Skeletal muscle tissue (tissue), 4 donors: ENCODE results near the gene CABYR. TPM values are rescaled to one million over a fixed set of nuclear protein-coding genes. Genes with fewer than 3 reads are reported as not detected.

Experiments used
- H3K27ac ChIP-seq: one replicate; pipeline ENCODE4 v1.7.0; 2013; ENCODE audit warnings: mild to moderate bottlenecking, low read depth, low read length, inconsistent platforms
- H3K27me3 ChIP-seq, 3 donors: one replicate each; pipeline ENCODE4 v1.7.0; 2013; ENCODE audit warnings: low read length in 3 of 3; ENCODE audit not compliant: control insufficient read depth in 3 of 3, insufficient read depth in 3 of 3
- H3K36me3 ChIP-seq, 3 donors: one replicate each; pipeline ENCODE4 v1.7.0; 2013; ENCODE audit warnings: low read length in 3 of 3; ENCODE audit not compliant: control insufficient read depth in 3 of 3, insufficient read depth in 3 of 3
- H3K4me1 ChIP-seq, 3 donors: one replicate each; pipeline ENCODE4 v1.7.0; 2013; ENCODE audit warnings: low read length in 3 of 3, mild to moderate bottlenecking in 3 of 3; ENCODE audit not compliant: control insufficient read depth in 3 of 3, insufficient read depth in 3 of 3
- H3K4me3 ChIP-seq, 3 donors: one replicate each; pipeline ENCODE4 v1.7.0; 2013; ENCODE audit warnings: low read length in 3 of 3
- H3K9ac ChIP-seq, 3 donors: one replicate each; pipeline ENCODE4 v1.7.0; 2013; ENCODE audit warnings: low read length in 3 of 3, mild to moderate bottlenecking in 3 of 3, moderate library complexity in 2 of 3, low read depth in 1 of 3
- H3K9me3 ChIP-seq, 3 donors: one replicate each; pipeline ENCODE4 v1.7.0; 2013; ENCODE audit warnings: low read length in 3 of 3; ENCODE audit not compliant: control insufficient read depth in 3 of 3
- total RNA-seq: library from RNA; depleted of rRNA; stranded (reverse); fragments of >200 nt; gene quantifications from one replicate; pipeline ENCODE4 v1.2.3, GENCODE V29; 2014
- donor health status: Osteomylitis.

The CABYR gene
- total RNA-seq, 1 donor from 2014 or later = 3.1 TPM

DNA sequence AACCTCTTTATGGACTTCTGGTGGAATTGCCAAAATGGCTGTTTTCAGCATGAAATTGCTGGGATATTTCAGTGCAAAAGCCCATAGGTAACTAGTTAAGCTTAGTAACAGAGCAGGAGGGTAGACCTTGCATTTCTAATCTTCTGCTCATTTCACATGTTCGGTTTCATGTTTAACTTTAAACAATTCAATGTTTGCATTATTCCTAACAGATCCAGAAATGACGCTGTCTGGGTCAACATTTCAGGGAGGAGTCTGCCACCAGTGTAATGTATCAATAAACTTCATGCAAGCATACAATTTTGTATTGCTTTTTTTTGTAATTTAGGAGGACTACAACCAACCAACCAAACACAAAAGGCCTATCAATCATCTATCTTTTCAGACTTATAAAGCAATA lies 22.4 kb downstream of the CABYR start:
- Histone ChIP-seq H3K9me3 (no peaks in the 10 kb centered on the region), H3K4me3 (no peak overlapping the region), H3K27me3 (no peaks in the 10 kb centered on the region), H3K36me3 (peaks cover 30 to 56% (median 45%) of the 10 kb centered on the region in 3 donors), H3K4me1 (no peaks in the 10 kb centered on the region), H3K27ac (no peak overlapping the region), H3K9ac (no peak overlapping the region)

GRCh38 chr18:24168496-24168895 lies 29.6 kb downstream of the CABYR start:
- H3K9ac ChIP-seq = no peak overlapping the region
- peaks cover 36 to 55% (median 53%) of the 10 kb centered on the region in 3 donors for H3K36me3 ChIP-seq
- H3K9me3 ChIP-seq = no peaks in the 10 kb centered on the region
- H3K27ac ChIP-seq = no peak overlapping the region
- no peaks in the 10 kb centered on the region for H3K27me3 ChIP-seq
- no peak overlapping the region for H3K4me3 ChIP-seq
- no peaks in the 10 kb centered on the region for H3K4me1 ChIP-seq

GRCh38 chr18:24170360-24170759 lies 31.5 kb downstream of the CABYR start:
- H3K36me3 ChIP-seq = peaks cover 27 to 49% (median 41%) of the 10 kb centered on the region in 3 donors

DNA sequence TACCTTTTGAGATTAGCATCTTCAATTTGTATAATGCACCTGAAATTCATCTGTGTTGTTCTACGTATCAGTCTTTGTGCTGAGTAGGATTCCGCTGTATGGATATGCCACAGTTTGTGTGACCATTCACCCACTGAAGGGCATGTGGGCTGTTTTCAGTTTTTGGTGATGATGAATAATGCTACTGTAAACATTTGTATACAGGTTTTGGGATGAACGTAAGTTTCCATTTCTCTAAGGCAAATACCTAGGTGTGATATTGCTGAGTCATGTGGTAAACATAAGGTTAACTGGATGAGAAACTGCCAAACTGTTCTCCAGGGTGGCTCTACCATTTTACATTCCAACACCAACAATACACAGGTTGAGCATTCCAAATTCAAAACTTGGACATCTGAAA lies 35.1 kb downstream of the CABYR start:
- H3K9me3 ChIP-seq = no peaks in the 10 kb centered on the region
- H3K9ac ChIP-seq = no peak overlapping the region
- H3K27ac ChIP-seq = no peak overlapping the region
- no peak overlapping the region for H3K4me3 ChIP-seq
- no peaks in the 10 kb centered on the region for H3K4me1 ChIP-seq
- peaks cover 15 to 29% (median 16%) of the 10 kb centered on the region in 3 donors for H3K36me3 ChIP-seq
- H3K27me3 ChIP-seq = no peaks in the 10 kb centered on the region

More at GRCh38 chr18:24170360-24170759, 31.5 kb downstream of the CABYR start:
- Histone ChIP-seq H3K9me3 (no peaks in the 10 kb centered on the region), H3K4me3 (no peak overlapping the region), H3K9ac (no peak overlapping the region), H3K27me3 (no peaks in the 10 kb centered on the region), H3K27ac (no peak overlapping the region), H3K4me1 (no peaks in the 10 kb centered on the region)

DNA sequence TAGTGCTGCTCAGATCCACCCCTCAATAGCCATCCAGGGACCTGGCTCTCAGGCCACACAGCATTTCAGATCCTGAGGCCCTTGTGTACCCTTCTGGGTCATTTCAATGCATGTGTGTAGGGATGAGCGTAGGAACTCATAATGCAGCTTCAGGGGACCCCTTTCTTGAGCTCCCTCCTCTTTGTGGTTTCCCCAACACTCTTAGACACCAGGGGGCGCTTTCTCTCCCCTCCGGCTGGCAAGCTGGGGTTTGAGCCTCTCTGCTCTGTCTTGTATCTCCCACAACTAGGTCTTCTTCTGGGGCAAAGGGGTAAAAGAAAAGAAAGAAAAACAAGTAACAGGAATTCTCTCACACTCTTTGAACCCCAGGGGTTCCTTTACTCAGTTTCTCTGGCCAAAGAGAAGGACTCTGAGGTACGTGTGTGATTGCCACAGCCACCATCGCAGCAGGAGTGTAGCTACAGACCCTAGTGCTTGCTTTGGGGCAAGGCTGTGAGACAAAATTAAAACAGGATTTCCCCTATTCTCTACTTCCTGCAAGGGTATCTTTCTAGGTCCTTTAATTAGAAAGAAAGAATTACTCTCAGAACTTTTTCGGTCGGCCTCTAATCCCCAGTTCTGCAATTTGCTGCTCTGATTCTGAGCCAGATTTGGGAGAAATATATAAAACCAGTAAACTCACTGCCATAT lies 38.0 kb downstream of the CABYR start:
- no peaks in the 10 kb centered on the region for H3K4me1 ChIP-seq
- peaks cover 3 to 19% (median 4%) of the 10 kb centered on the region in 3 donors for H3K36me3 ChIP-seq

GRCh38 chr18:24177499-24178133 lies 38.8 kb downstream of the CABYR start:
- Histone ChIP-seq H3K9ac (no peak overlapping the region), H3K27ac (no peak overlapping the region), H3K27me3 (no peaks in the 10 kb centered on the region), H3K4me3 (no peak overlapping the region), H3K9me3 (no peaks in the 10 kb centered on the region), H3K36me3 (peaks cover 3 to 20% (median 4%) of the 10 kb centered on the region in 3 donors), H3K4me1 (no peaks in the 10 kb centered on the region)

More for the DNA sequence above, 38.0 kb downstream of the CABYR start:
- no peaks in the 10 kb centered on the region for H3K27me3 ChIP-seq
- no peak overlapping the region for H3K9ac ChIP-seq
- no peaks in the 10 kb centered on the region for H3K9me3 ChIP-seq
- no peak overlapping the region for H3K4me3 ChIP-seq
- no peak overlapping the region for H3K27ac ChIP-seq

DNA sequence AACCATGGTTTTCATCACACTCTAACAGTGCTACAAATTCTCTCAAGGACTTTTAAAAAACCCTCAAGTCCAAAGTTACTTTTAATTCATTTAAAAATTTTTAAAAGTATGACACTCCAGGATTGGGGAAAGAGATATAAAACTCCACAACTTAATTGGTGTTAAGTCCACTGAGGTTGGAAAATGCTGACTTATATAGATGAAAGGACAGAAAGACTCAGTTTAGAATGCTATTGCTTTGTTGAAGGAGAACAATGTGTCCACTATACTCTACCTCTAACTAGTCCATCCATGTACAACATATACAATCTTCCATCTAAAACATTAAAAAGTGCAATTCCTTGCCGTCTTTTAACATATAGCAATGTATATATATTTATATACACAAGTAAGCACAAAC lies 41.2 kb downstream of the CABYR start:
- H3K9me3 ChIP-seq = no peaks in the 10 kb centered on the region
- H3K4me1 ChIP-seq = no peaks in the 10 kb centered on the region
- H3K27ac ChIP-seq = no peak overlapping the region
- H3K27me3 ChIP-seq = no peaks in the 10 kb centered on the region
- H3K9ac ChIP-seq = no peak overlapping the region
- H3K4me3 ChIP-seq = no peak overlapping the region
- peaks cover 0 to 18% (median 4%) of the 10 kb centered on the region in 3 donors for H3K36me3 ChIP-seq

GRCh38 chr18:24181806-24182205 lies 42.9 kb downstream of the CABYR start:
- peaks cover 0 to 16% (median 4%) of the 10 kb centered on the region in 3 donors for H3K36me3 ChIP-seq
- no peaks in the 10 kb centered on the region for H3K4me1 ChIP-seq
- no peaks in the 10 kb centered on the region for H3K9me3 ChIP-seq
- no peaks in the 10 kb centered on the region for H3K27me3 ChIP-seq
- no peak overlapping the region for H3K9ac ChIP-seq
- no peak overlapping the region for H3K4me3 ChIP-seq
- H3K27ac ChIP-seq = no peak overlapping the region

DNA sequence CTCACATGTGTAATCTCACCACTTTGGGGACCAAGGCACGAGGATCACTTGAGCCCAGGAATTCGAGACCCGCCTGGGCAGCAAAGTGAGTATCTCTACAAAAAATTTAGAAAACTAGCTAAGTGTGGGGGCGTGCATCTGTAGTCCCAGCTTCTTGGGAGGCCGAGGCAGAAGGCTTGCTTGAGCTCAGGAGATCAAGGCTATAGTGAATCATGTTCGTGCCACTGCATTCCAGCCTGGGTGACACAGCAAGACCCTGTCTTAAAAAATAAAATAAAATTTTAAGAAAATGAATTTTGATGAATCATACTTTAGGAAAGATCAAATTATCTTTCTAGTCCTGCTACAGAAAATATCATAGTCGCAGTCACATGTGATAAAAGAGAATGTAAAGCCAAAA lies 46.9 kb downstream of the CABYR start:
- Histone ChIP-seq H3K4me1 (peaks cover 3 to 26% (median 12%) of the 10 kb centered on the region in 3 donors), H3K36me3 (peaks cover 0 to 6% (median 2%) of the 10 kb centered on the region in 3 donors), H3K27ac (no peak overlapping the region)

GRCh38 chr18:24187049-24187448 lies 48.2 kb downstream of the CABYR start:
- no peaks in the 10 kb centered on the region for H3K27me3 ChIP-seq
- H3K4me1 ChIP-seq = peaks cover 8 to 32% (median 18%) of the 10 kb centered on the region in 3 donors
- H3K9me3 ChIP-seq = no peaks in the 10 kb centered on the region
- H3K27ac ChIP-seq = no peak overlapping the region
- no peak overlapping the region for H3K9ac ChIP-seq
- H3K36me3 ChIP-seq = peaks cover 0 to 4% (median 0%) of the 10 kb centered on the region in 3 donors
- no peak overlapping the region for H3K4me3 ChIP-seq

More for the DNA sequence above, 46.9 kb downstream of the CABYR start:
- Histone ChIP-seq H3K27me3 (no peaks in the 10 kb centered on the region), H3K4me3 (no peak overlapping the region), H3K9ac (no peak overlapping the region), H3K9me3 (no peaks in the 10 kb centered on the region)
